HG03378 (cell line): ENCODE measurements around the gene MS4A6A.
"Not testable (repeated sequence)": the region's sequence is repeated elsewhere in the genome, so short reads cannot be mapped to it uniquely, and the experiment has no call there.

ENCODE experiments used
- ATAC-seq: cut with Tn5 transposase; IDR thresholded peaks from one replicate; pipeline ENCODE4 v1.9.1; 2021; ENCODE audit warnings: mild to moderate bottlenecking, moderate library complexity; ENCODE audit not compliant: unreplicated experiment

The MS4A6A gene

DNA sequence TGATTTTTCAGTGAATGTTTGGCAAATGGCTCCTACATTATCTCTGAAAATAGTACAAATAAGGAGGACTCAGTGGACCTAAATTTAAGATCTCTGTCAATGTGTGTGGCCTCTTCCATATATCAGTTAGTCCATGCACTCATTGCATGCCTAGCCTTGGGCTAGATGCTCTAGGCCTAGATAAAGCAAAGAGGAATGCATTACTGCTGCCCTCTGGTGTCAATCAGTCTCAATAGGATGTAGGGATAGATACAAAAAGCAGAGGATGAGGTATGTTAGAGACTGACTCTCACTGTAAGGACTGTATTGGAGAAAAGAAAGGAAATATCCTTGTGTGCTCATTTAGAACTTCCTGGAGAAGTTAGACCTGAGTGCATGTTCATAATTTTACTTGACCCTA, 52.4 kb downstream of the MS4A6A start:
- no peak for ATAC-seq

- no peak for ATAC-seq
These were observed 53.0 kb downstream of the MS4A6A start for GRCh38 chr11:60129853-60130252.

GRCh38 chr11:60128866-60129265, 54.0 kb downstream of the MS4A6A start:
- not testable (repeated sequence) for ATAC-seq

DNA sequence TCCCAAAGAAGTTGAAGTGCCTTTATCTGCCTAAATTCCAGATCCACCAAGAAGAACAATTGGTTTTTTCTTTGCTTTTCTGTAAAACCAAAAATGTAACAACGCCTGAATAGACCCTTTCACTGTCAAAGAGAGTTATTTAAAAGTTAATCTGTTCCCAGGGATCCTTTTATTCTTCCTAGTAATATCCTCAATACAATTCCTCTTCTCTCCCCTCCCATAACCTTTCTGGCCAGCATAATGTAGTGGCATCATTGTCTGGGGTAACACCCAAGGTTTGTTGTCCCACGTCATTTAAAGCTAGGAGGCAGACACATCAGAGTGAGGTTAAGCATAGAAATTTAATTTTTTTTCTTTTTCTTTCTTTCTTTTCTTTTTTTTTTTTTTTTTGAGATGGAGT, 54.5 kb downstream of the MS4A6A start:
- ATAC-seq, result no peak

DNA sequence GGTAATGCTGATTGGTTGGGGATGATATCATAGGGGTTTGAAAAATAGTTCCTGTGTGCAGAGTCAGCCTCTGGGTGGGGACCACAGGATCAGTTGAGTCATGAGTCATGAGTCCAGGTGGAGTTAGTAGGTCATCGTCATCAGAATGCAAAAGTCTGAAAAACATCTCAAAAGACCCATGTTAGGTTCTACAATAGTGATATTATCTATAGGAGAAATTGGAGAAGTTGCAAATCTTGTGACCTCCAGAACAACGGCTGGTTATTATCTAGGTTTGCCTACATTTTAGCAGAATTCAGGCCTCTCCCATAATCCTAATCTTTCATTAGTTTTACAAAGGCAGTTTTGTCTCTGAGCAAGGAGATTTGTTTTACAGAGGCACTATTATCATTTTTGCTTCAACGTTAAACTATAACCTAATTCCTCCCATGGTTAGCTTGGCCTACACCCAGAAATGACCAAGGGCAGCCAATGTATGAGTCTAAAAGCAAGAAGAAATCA, 55.5 kb downstream of the MS4A6A start:
- no peak for ATAC-seq

DNA sequence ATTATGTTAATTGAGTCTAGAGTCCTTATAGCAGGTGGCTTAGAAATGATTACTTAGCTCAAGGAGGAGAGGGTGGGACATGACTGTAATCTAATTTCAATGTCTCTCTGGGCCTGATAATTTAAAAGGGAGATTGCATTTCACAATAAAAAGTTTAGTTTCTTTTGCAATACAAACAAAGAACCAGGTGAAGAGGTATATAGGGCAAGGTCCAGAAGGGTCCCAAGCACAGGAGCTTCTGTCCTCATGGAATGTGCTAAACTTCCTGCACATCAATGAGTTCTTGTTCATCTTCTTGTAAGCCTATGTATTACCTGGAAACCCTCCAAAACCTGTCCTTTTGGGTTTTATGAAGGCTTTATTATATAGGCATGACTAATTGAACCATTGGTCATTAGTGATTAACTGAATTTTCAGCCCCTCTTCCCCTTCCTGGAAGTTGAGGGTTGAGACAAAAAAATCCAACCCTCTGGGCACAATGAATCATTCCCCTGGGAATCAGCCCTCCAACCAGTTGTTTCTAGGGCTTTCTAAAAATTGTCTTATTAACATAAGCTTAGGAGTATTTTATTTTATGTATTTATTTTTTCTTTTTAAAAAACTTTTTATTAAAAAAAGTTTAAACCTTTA, 56.8 kb downstream of the MS4A6A start:
- no peak for ATAC-seq

DNA sequence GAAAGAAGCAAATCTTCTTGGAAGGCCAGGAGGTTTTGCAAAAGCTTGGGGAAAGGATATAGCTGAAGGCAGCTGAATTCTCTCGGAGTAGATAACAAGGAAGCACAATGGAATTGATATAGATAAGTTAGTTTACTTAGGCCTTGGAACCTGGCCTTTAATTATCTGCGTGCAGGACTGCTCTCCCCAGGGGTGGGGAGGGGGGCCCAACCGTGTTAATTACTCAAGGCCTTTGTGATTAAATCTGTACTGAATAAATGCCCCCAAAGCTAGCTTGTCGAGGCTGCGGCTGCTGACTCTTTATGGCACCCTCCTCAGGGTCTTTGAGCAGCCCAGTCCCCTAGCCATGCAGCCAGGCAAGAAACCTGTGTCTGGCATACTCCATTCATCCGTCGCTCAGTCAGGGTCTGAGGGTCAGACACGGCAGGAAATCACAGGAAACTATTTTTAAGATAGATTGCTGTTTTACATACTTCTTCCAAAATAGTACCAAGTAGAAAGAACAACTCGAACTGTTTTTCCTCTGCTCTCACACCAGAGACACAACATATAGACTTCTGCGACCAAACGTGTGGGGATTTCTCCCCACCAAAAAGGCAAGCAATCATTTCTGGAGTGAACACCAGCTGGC, 58.0 kb downstream of the MS4A6A start:
- ATAC-seq, result no peak
